Tibial artery (tissue), 4 donors: Measurements from ENCODE around the gene LAMA5.

Source experiments
- DNase-seq, 2 donors: peaks; one replicate each; pipeline ENCODE4 v3.0.0-alpha.2; 2019
- H3K27ac ChIP-seq, 2 donors: fragments of 200-600 bp; sonication (generic) in 1 of 2; 1 replicate in 1 of 2; 2 replicates in 1 of 2; pipeline ENCODE4 v1.5.1; 2018 to 2019; ENCODE audit warnings: mild to moderate bottlenecking in 1 of 2
- H3K27me3 ChIP-seq, 2 donors: fragments of 200-600 bp; sonication (generic) in 1 of 2; one replicate each; pipeline versions ENCODE4 v1.5.1 to v1.6.0; 2016 to 2019
- H3K36me3 ChIP-seq, 3 donors: fragments of 200-600 bp; sonication (generic) in 2 of 3; one replicate each; pipeline ENCODE4 v1.5.1; 2016 to 2019; ENCODE audit warnings: mild to moderate bottlenecking in 2 of 3
- H3K4me1 ChIP-seq, 4 donors: fragments of 200-600 bp; sonication (generic) in 2 of 4; 1 replicate in 3 of 4; 2 replicates in 1 of 4; pipeline ENCODE4 v1.5.1; 2016 to 2019
- H3K4me3 ChIP-seq, 2 donors: fragments of 200-600 bp; sonication (generic) in 1 of 2; 1 replicate in 1 of 2; 2 replicates in 1 of 2; pipeline ENCODE4 v1.5.1; 2018 to 2019; ENCODE audit warnings: mild to moderate bottlenecking in 2 of 2
- H3K9me3 ChIP-seq, 3 donors: fragments of 200-600 bp; sonication (generic) in 1 of 3; one replicate each; pipeline ENCODE4 v1.5.1; 2016 to 2019
- CTCF ChIP-seq, 2 experiments: fragments of 200-600 bp in 1 of 2; fragments of 450-650 bp in 1 of 2; IDR thresholded peaks; one replicate each; pipeline ENCODE4 v1.5.1; 2017 to 2019; ENCODE audit warnings: antibody characterized with exemption in 2 of 2, mild to moderate bottlenecking in 1 of 2, moderate library complexity in 1 of 2
- intact Hi-C: fragments of 100-400 bp; cut with DNase I; formaldehyde crosslinking; loops from one replicate; pipeline ENCODE4 v1.15.0; 2023; ENCODE audit warnings: low total_unique reads

LAMA5 gene

GRCh38 chr20:62319346-62319909 lies 47.7 kb downstream of the LAMA5 start:
- H3K27ac ChIP-seq = no peak overlapping the region

GRCh38 chr20:62318400-62319345 lies 48.4 kb downstream of the LAMA5 start:
- no peaks in the 10 kb centered on the region for H3K4me1 ChIP-seq
- TF ChIP-seq CTCF (IDR thresholded peaks at IDR 0.05) = no peak
- intact Hi-C loops = loop anchor here (5.0 kb wide), 1 partner anchor 34 kb away; no protein-coding TSS in a partner anchor
- no peaks in the 10 kb centered on the region for H3K9me3 ChIP-seq
- DNase-seq = no peak
- peaks cover 81 to 91% (median 83%) of the 10 kb centered on the region in 3 donors for H3K36me3 ChIP-seq
- H3K4me3 ChIP-seq = no peak overlapping the region
- H3K27ac ChIP-seq = no peak overlapping the region
- H3K27me3 ChIP-seq = no peaks in the 10 kb centered on the region

More at GRCh38 chr20:62319346-62319909, 47.7 kb downstream of the LAMA5 start:
- Histone ChIP-seq H3K9me3 (no peaks in the 10 kb centered on the region), H3K36me3 (peaks cover 84 to 92% (median 84%) of the 10 kb centered on the region in 3 donors), H3K4me1 (no peaks in the 10 kb centered on the region), H3K4me3 (no peak overlapping the region), H3K27me3 (no peaks in the 10 kb centered on the region)
- no peak for TF ChIP-seq CTCF (IDR thresholded peaks at IDR 0.05)
- DNase-seq = no peak
- intact Hi-C loops = loop anchor here (5.0 kb wide), 1 partner anchor 33 kb away; no protein-coding TSS in a partner anchor

GRCh38 chr20:62317167-62317655 lies 49.9 kb downstream of the LAMA5 start:
- Histone ChIP-seq H3K27me3 (no peaks in the 10 kb centered on the region), H3K27ac (peak overlapping the region in 1 of 2 donors; percentile 22), H3K4me3 (no peak overlapping the region), H3K4me1 (no peaks in the 10 kb centered on the region), H3K36me3 (peaks cover 82 to 91% (median 85%) of the 10 kb centered on the region in 3 donors), H3K9me3 (no peaks in the 10 kb centered on the region)
- intact Hi-C loops = loop anchor here (5.0 kb wide), 1 partner anchor 35 kb away; no protein-coding TSS in a partner anchor
- no peak for TF ChIP-seq CTCF (IDR thresholded peaks at IDR 0.05)
- no peak for DNase-seq

- DNase-seq = no peak
- Histone ChIP-seq H3K27ac (no peak overlapping the region), H3K36me3 (peaks cover 83 to 91% (median 85%) of the 10 kb centered on the region in 3 donors), H3K27me3 (no peaks in the 10 kb centered on the region), H3K4me1 (no peaks in the 10 kb centered on the region), H3K9me3 (no peaks in the 10 kb centered on the region), H3K4me3 (no peak overlapping the region)
- intact Hi-C loops = loop anchor here (5.0 kb wide), 1 partner anchor 36 kb away; no protein-coding TSS in a partner anchor
- TF ChIP-seq CTCF (IDR thresholded peaks at IDR 0.05) = no peak
These were observed 50.6 kb downstream of the LAMA5 start for GRCh38 chr20:62316331-62317166.

GRCh38 chr20:62315773-62316172 lies 51.3 kb downstream of the LAMA5 start:
- DNase-seq = no peak
- H3K27ac ChIP-seq = no peak overlapping the region

More at GRCh38 chr20:62315773-62316172, 51.3 kb downstream of the LAMA5 start:
- intact Hi-C loops = loop anchor here (5.0 kb wide), 1 partner anchor 37 kb away; no protein-coding TSS in a partner anchor
- no peaks in the 10 kb centered on the region for H3K9me3 ChIP-seq
- no peak for TF ChIP-seq CTCF (IDR thresholded peaks at IDR 0.05)
- H3K27me3 ChIP-seq = no peaks in the 10 kb centered on the region
- no peaks in the 10 kb centered on the region for H3K4me1 ChIP-seq
- H3K36me3 ChIP-seq = peaks cover 89 to 95% (median 90%) of the 10 kb centered on the region in 3 donors
- H3K4me3 ChIP-seq = no peak overlapping the region
